GM18520 (cell line): Measurements from ENCODE around the gene TMSB4X.
A peak's percentile ranks its signal among the peaks of the same experiment; 100 is the strongest.
"Not testable (repeated sequence)": the region's sequence is repeated elsewhere in the genome, so short reads cannot be mapped to it uniquely, and the experiment has no call there.

Experiments
- ATAC-seq: cut with Tn5 transposase; IDR thresholded peaks from one replicate; pipeline ENCODE4 v1.9.1; 2021; ENCODE audit not compliant: unreplicated experiment

Gene TMSB4X

DNA sequence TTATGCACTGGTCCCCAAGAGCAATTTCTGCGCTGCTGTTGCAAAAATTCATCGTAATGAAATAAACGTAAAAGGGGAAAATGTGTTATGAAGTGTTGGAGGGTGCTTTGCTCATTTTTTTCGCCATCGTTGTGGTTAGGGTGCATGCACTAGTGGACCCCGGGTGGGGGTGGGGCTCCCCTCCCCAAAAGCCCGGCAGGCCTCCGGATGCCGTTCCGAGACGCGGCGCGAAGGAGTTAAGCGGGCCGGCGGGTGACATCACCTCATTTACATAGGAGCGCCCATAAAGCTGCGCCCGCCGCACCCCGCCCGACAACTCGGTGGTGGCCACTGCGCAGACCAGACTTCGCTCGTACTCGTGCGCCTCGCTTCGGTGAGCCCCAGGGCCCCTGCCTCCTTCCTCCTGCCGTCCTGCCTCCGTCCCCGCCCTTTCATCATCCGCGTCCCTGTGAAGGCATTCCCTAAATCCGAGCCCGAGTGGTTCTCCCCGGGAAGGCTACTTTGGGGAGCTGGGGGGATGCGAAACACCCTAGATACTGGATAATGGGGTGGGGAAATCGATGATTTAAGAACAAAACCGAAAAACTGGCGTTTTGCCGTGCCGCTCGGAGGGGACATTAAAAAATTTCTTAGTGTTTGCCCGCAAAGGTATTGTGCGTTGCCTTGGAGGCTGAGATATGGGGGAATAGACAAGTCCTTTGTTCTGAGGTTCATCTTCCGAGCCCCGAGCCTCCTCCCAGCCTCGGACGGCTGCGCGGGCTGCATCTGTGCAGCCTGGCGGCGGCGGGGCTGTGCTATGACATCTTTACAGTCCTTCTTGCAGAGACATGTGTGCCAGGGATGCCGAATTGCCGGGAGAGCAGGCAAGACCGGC, at the start of gene TMSB4X:
TSS of gene TMSB4X (plus strand) at position 315 of the 874 bp plus-strand sequence.
- no peak for ATAC-seq

GRCh38 chrX:12929701-12930100, 45.2 kb upstream of the TMSB4X start:
- ATAC-seq: no peak

DNA sequence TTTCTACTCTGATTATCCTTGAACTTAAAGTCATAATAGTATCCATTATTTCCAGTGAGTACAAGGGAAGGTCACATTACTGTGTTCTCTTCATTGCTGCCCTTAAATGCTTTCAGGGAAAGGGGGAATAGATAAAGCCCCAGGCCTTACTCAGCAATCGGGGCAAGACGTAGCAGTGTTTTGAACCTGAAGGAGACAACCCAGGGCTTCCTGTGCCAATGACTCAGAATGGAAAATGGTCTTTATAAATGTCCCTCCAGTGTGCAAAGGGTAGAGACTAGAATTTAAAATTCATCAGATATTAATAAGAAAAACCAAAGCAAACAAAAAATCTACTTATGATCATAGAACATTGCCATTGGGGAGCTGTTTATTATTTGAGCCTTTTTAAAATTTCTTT, 44.8 kb upstream of the TMSB4X start:
- no peak for ATAC-seq

DNA sequence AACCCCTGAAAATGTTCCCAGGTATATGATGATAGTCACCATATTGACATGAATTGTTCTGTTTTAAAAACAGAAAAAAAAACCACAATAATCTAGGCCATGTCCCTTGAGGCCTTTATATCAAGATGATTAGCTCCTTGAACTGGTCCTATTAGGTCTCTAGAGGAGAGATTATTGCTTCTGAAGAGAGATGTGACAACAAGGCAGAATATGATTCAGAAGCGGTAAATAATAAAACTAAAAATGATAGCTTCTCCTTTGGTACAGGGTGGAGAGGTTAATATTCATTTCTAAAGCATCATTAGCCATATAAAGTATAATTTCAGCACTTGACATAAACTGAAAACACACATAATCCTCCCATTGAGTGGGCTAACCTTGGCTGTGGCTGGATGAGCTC, 42.7 kb upstream of the TMSB4X start:
- no peak for ATAC-seq

DNA sequence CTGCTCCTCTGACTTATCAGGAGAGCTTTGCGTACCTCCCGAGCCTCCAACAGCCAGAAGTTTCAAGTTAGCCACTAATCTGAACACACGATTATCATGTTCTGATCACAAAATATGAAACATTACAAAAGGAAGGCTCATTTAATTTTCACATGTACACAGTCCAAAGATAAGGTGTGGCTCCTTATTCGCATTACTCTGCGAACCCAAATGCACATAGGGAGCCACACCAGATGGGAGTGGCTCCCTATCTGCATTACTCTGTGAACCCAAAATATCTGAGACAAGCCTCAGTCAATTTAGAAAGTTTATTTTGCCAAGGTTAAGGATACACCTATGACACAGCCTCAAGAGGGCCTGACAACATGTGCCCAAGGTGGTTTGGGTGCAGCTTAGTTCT, 40.1 kb upstream of the TMSB4X start:
- ATAC-seq: no peak

DNA sequence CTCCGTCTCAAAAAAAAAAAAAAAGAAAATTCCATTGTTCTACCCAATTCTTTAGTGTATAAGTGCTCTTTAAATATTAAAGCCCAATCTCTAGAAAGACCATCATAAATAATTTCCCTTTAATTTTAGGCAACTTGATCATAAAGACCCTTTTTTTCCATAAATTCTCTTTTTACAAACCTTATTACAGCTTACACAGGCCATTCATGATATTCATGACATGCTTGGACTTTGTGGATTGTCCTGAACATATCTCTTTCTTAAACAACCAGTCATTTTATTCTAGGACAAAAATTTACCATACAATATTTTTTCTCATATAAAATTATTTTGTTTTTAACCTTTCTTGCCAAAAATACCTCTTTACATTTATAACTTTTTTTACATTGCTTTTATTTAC, 38.0 kb upstream of the TMSB4X start:
- no peak for ATAC-seq

DNA sequence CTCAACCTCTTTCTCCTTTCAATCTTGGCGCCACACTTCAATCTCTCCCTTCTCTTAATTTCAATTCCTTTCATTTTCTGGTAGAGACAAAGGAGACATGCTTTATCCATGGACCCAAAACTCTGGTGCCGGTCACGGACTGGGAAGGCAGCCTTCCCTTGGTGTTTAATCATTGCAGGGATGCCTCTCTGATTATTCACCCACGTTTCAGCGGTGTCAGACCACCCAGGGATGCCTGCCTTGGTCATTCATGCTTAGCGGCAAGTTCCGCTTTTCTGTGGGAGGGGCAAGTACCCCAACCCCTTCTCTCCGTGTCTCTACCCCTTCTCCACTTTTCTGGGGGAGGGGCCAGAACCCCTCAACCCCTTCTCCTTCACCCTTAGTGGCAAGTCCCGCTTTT, 34.4 kb upstream of the TMSB4X start:
- ATAC-seq: not testable (repeated sequence)

- not testable (repeated sequence) for ATAC-seq
Measured at GRCh38 chrX:12943592-12943991, 31.3 kb upstream of the TMSB4X start.

- not testable (repeated sequence) for ATAC-seq
Measured at GRCh38 chrX:12944452-12944851, 30.5 kb upstream of the TMSB4X start.

DNA sequence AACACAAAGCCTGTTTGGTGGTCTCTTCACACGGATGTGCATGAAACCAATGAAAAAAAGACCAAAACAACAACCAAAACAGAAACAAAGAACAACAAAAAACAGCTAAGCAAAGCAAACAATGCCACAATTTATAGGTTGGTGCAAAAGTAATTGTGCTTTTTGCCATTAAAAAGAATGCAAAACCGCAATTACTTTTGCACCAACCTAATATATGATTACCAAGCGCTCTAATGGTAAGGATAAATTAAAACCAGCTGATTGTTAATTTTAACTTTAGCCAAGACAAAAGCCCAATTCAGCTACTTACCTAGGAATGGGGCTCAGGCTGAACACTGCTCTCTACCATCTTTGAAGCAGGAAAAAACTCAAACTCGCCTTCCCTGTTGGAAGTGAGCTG, 29.4 kb upstream of the TMSB4X start:
- ATAC-seq: no peak

DNA sequence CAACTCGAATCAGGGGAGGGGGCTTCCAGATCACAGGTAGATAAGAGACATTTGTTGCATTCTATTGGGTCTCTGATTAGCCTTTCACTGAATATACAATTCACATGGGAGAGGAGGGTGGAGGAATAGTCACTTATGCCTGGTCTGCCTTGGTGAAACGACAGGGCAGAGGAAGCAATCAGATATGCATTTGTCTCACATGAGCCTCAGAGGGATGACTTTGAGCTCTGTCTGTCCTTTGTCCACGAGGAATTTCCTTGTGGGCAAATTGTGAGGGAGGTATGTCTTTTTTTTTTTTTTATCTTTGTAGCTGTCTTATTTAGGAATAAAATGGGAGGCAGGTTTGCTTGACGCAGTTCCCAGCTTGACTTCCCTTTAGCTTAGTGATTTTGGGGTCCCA, 28.5 kb upstream of the TMSB4X start:
- no peak for ATAC-seq

DNA sequence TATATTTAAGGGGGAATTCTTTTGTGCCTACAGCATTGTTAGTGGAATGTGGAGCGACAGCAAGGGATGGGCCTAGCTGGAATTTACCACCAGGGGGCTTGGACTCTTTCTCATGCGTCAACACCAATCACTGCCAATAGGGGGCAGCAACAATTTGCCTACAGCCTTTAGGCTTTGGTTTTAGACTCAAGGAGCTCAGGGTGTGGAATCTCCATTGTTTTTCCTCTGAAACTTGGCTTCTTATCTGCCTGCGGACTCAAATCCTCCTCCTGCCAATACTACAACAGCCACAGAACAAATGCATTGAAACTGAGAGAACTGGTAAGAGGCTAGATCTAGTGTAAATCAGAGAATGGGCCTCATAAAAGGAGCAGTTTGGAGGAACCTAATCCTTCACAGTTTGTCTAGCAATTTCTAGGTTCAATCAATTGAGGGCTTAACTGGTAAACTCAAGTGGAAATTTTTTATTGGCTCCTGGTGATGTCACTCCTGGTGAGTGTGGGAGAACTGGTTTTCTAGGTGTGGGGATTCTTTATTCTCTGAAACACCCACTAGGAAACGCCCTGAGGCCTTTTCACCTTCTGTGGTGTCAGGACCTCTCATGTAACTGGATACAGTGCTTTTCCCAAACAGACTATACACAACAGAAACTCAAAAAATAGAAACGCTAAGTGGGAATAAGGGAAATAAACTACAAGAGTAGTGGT, 27.9 kb upstream of the TMSB4X start:
- ATAC-seq: no peak

- ATAC-seq: no peak
Measured at GRCh38 chrX:12947545-12948235, 27.2 kb upstream of the TMSB4X start.

DNA sequence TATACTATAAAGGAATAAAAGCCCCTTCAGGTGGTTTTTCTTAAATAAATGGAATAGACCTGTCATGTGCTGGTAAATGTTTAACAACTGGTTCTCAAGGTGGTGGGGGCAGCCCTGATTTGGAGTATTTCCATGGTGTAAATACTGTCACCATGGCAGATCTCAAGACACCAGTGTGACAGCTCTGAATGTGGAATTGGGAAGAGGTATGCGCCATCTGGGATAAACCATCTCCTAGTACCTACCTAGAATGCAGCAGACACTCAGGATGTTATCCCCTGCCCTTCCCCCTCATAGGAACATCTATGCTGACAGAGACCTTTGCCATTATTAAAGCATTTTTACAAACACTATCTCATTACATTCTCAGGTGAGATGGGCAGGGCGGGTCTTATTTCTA, 26.4 kb upstream of the TMSB4X start:
- no peak for ATAC-seq

DNA sequence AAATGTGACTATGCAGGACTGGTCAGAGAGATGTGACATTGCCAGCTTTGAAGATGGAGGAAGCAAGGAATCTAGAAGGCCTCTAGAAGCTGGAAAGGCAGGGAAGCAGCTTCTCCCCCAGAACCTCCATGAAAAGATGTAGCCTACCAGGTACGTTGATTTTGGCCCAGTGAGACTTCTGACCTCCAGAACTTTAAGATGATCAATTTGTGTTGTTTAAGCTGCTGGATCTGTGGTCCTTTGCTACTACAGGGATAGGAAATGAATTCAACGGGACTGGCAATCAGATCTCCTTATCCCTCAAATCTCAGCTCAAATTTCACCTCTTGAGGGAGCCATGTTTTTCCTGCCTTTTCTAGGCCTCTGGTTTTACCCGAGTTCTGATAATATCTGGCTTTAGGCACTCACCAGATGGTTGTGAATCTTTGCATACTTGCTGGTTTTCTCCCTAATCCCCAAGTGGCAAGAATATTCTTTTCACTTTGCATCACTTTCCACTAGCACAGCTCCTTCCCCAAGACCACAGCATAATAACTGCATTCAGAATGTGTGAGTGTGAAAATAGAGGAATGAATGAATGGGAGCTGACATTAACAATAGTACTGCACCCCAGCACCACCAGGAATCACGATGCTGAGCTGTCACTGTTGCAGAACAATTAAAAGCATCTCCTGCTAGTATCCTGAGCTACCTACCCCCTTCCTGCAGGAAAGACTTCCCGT, 25.5 kb upstream of the TMSB4X start:
- ATAC-seq: no peak

DNA sequence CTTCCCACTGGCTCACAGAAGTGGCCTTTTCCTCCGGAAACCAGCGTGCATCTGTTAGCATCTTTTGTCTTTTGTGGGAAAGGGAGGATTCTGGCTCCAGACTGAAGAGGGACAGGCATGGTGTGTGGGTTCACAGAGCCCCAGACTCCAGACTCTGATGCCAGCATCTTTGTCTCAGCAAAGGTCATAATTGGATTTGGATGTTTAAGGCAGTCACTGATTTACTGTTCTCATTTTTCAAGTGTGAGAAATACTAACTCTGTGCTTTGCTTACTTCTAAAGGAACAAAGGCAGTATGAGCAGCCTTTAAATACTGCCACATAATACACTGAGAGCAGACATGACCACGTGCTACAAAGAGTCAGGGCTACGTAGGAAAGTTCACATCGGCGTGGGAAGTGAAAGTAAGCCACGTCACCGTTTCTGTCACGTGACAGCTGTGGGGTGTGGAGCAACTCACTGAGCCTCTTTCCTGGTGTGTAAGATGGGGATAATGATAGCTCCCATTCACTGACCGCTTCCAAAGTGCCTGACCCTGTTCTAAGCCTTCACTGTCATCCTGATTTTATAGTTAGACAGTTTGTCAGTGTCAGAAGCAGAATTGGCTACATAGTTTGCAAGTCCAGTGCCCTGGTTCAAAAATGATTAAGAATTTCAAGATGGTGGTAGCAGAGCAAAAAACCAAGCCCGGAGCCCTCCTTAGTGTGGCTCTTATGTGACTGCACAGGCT, 24.8 kb upstream of the TMSB4X start:
- peak; percentile 47 for ATAC-seq

DNA sequence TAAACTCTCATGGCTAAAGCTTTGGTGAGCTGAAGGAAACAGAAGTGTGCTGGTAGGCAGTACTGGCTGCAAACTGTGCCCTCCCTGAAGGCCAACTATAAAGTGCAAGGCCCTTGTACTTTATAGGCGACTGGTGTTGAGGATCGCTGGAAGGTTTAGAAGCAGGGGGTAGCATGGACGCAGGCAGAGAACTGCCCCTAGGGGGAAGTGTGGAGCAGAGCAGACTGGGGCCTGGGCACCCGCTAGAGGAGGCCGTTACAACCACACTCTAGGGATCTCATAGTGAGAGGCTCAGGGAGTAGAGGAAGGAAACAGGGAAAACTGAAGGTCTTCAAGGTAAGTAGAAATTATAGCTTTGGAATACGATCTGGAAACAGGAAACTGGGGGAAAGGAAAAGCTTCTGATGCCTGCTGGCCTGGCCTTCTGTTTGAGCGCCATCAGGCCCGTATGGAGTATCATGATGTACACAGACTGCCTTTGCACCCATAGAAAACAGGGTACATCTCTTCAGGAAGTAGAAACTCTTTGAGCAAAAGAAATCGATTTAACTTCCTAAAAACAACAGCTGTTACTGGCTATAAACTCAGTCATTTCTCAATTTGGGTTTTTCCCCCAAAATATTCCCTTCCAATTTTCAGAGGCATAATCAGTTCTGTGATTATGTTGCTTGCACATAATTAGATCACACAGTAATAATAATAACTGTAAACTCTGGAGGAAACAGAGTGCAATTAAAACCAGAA, 23.9 kb upstream of the TMSB4X start:
- peak; percentile 26 for ATAC-seq

DNA sequence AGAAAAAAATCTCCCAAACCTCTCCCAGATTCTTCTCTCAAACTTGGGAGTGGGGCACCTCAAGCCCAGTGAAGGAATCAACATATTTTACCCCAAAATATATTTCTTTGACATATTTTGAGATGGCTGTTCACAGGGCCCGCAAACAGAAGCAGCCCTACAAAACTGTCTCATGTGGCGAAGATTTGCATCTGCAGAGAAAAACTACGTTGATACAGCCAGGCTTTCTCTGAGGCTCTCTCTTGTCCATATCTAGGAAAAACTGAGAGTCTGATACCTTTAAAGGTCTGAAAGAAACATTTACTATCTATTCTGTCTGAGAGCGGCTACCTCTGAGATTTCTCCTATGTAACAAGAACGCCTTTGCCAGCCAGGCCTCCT, 23.3 kb upstream of the TMSB4X start:
- ATAC-seq: no peak

GRCh38 chrX:12953420-12953819, 21.5 kb upstream of the TMSB4X start:
- ATAC-seq: no peak

DNA sequence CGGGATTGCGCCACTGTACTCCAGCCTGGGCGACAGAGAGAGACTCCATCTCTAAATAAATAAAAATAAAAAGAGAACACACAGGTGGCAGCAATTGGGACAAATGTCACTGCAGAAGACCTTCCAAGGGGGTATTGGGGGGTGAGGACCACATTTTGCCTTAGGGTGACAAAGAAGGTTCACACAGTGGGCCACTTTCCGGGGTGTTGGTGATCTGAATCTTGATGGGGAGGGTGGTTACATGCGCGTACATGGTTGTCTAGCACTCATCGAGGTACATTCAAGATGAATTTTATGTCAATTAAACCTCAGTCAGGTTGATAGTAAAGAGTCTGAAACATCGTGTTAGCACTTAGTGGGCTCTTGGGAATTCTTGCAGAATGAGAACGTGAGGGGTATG, 20.5 kb upstream of the TMSB4X start:
- no peak for ATAC-seq
